ENCODE measurements around the gene SCRN2. TPM values are rescaled to one million over a fixed set of nuclear protein-coding genes. Genes with fewer than 3 reads are reported as not detected.

The SCRN2 gene
- total and polyA plus RNA-seq, 2 of the 13 experiments (the other 11 are each of a cell fraction or from before 2014, with no cell fraction given): 21.7 to 29.5 TPM

DNA sequence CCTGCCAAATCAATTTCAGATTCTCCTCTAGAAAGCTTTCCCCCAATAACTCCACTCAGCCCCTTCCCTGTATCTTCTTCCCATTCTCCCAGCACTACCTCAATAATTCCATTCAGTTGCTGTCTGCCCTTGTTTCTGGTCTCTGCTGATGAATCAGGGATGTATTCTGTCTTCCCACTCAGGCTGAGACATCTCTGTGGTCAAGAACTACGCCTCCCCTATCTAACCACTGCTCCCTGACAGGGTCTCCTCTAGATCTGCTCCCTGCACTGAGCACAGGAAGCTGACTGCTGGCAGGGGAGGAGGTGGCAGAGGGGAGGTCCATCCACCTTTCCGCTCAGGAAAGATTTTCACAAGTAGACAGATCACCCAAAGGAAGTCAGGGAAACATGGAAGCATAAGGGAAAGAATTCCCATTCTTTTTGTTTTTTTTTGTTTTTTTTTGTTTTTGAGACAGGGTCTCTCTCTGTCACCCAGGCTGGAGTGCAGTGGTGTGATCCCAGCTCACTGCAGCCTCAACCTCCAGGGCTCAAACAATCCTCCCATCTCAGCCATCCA is 38.0 kb upstream of the SCRN2 start:
- Histone ChIP-seq H3K79me2 (ENCODE audit: insufficient read depth, low read length) (no peaks in the 10 kb centered on the region), H3K9ac (ENCODE audit: insufficient read depth, low read depth, low read length) (no peak overlapping the region), H3K36me3 (replicated peaks in 1 of 2; ENCODE audit: control insufficient read depth in 1 of 2, insufficient read depth in 2 of 2, low read length in 2 of 2) (no peaks in the 10 kb centered on the region), H3K27me3 (ENCODE audit: control insufficient read depth in 1 of 2, insufficient read depth in 2 of 2, low read length in 2 of 2) (peaks cover 7 to 61% of the 10 kb centered on the region in 2 experiments; a peak in 3 of 5 replicates), H2AFZ (ENCODE audit: low read length) (no peak overlapping the region), H3K4me2 (ENCODE audit: low read depth, low read length) (no peak overlapping the region), H3K9me3 (ENCODE audit: low read length) (no peaks in the 10 kb centered on the region), H3K4me1 (ENCODE audit: insufficient read depth, low read length) (peaks cover 23% of the 10 kb centered on the region), H3K27ac (ENCODE audit: extremely low read length, insufficient read depth, low read length) (no peak overlapping the region), H4K20me1 (ENCODE audit: insufficient read depth, low read length) (no peaks in the 10 kb centered on the region), H3K4me3 (replicated peaks in 1 of 3; ENCODE audit: insufficient read depth in 1 of 3, low read depth in 2 of 3, low read length in 3 of 3) (no peak overlapping the region)
- 22% methylated on average over 2 of the region's 2 CpGs for WGBS (ENCODE audit: low lambda C conversion rate)
- ChIA-PET CTCF (ENCODE audit: low intra/inter-chr PET ratio, low total read pairs) (no interaction called here), POLR2A (interaction anchor here (1.4 kb wide), 1 partner anchor 48 kb away, joined by 3 read pairs; the partner anchor contains the start of genes LRRC46 and MRPL10)
- ATAC-seq: no peak
- BruUV-seq (replicated peaks): no TSS peak
- DNase-seq (ENCODE audit: low spot score): no peak
- TF ChIP-seq, protein P1, sequence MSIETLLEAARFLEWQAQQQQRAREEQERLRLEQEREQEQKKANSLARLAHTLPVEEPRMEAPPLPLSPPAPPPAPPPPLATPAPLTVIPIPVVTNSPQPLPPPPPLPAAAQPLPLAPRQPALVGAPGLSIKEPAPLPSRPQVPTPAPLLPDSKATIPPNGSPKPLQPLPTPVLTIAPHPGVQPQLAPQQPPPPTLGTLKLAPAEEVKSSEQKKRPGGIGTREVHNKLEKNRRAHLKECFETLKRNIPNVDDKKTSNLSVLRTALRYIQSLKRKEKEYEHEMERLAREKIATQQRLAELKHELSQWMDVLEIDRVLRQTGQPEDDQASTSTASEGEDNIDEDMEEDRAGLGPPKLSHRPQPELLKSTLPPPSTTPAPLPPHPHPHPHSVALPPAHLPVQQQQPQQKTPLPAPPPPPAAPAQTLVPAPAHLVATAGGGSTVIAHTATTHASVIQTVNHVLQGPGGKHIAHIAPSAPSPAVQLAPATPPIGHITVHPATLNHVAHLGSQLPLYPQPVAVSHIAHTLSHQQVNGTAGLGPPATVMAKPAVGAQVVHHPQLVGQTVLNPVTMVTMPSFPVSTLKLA (IDR thresholded peaks at IDR 0.05): no peak
- TF ChIP-seq PHF8 (CRISPR knock-in tag; IDR thresholded peaks at IDR 0.05): no peak
- TF ChIP-seq, protein P2, sequence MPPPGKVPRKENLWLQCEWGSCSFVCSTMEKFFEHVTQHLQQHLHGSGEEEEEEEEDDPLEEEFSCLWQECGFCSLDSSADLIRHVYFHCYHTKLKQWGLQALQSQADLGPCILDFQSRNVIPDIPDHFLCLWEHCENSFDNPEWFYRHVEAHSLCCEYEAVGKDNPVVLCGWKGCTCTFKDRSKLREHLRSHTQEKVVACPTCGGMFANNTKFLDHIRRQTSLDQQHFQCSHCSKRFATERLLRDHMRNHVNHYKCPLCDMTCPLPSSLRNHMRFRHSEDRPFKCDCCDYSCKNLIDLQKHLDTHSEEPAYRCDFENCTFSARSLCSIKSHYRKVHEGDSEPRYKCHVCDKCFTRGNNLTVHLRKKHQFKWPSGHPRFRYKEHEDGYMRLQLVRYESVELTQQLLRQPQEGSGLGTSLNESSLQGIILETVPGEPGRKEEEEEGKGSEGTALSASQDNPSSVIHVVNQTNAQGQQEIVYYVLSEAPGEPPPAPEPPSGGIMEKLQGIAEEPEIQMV (CRISPR knock-in tag; IDR thresholded peaks at IDR 0.05; ENCODE audit: low read depth): no peak
- FAIRE-seq: no peak
- in situ Hi-C loops (cut with HindIII; ENCODE audit: extremely low pct_ligation_motif_present, low pct_unique_long_range_greater_than_20kb): no loop called here
- intact Hi-C loops (cut with micrococcal nuclease; ENCODE audit: unreplicated experiment): no loop called here

Data from HepG2 (cell line).